GM12891 (cell line): ENCODE results near the gene MUC2.

ENCODE experiments used
- POLR2A ChIP-seq: IDR thresholded peaks from 2 replicates; pipeline ENCODE4 v1.6.1; 2011; ENCODE audit warnings: low read depth, low read length, control low read depth
- POLR2AphosphoS5 ChIP-seq: IDR thresholded peaks from 2 replicates; pipeline ENCODE4 v1.6.1; 2011; ENCODE audit warnings: low read depth, low read length, control low read depth

GRCh38 chr11:1060410-1060809, 14.3 kb upstream of the MUC2 start:
- no peak for TF ChIP-seq POLR2AphosphoS5
- no peak for TF ChIP-seq POLR2A
